ENCODE measurements around the gene AFF2. TPM values are rescaled to one million over a fixed set of nuclear protein-coding genes. Genes with fewer than 3 reads are reported as not detected.

Gene AFF2
- total and polyA plus RNA-seq, 2 experiments from 2014 or later, result 0.31 to 0.54 TPM

- no peaks in the 10 kb centered on the region for H3K9me3 ChIP-seq (ENCODE audit: low read depth)
- H3K79me2 ChIP-seq (ENCODE audit: insufficient read depth), result no peaks in the 10 kb centered on the region
- TF ChIP-seq EZH2phosphoT487 (IDR thresholded peaks at IDR 0.05; ENCODE audit: insufficient read depth, low read depth) (no peak), EZH2 (IDR thresholded peaks at IDR 0.05; ENCODE audit: insufficient read depth, poor library complexity, severe bottlenecking) (no peak)
- no peaks in the 10 kb centered on the region for H4K20me1 ChIP-seq (ENCODE audit: insufficient read depth)
- H3K4me1 ChIP-seq (ENCODE audit: insufficient read depth), result no peaks in the 10 kb centered on the region
- no peaks in the 10 kb centered on the region for H3K9me2 ChIP-seq (ENCODE audit: insufficient read depth)
- in situ Hi-C loops (cut with MboI), result no loop called here
- WGBS, 2 experiments (ENCODE audit: low coverage in 1 of 2, low lambda C conversion rate in 2 of 2, missing lambda C conversion rate in 2 of 2), result 54 to 63% methylated on average over 2 of the region's 2 CpGs
- DNase-seq, result no peak
- H3K36me3 ChIP-seq (ENCODE audit: low read depth), result no peaks in the 10 kb centered on the region
- H3F3A ChIP-seq (ENCODE audit: insufficient read depth), result no peaks in the 10 kb centered on the region
- H3K4me2 ChIP-seq (ENCODE audit: unreplicated experiment), result no peak overlapping the region
- no peak overlapping the region for H3K4me3 ChIP-seq
- H3K27ac ChIP-seq, result no peak overlapping the region
- H2AFZ ChIP-seq, result no peak overlapping the region
- no peaks in the 10 kb centered on the region for H3K27me3 ChIP-seq (replicated peaks; ENCODE audit: insufficient read depth)
- H3K9ac ChIP-seq, result no peak overlapping the region
Observed at GRCh38 chrX:148470324-148470723, 30.1 kb upstream of the AFF2 start.

- no peak for DNase-seq
- Histone ChIP-seq H3K9ac (no peak overlapping the region), H3F3A (ENCODE audit: insufficient read depth) (no peaks in the 10 kb centered on the region), H3K4me2 (ENCODE audit: unreplicated experiment) (no peak overlapping the region), H4K20me1 (ENCODE audit: insufficient read depth) (no peaks in the 10 kb centered on the region), H3K27ac (no peak overlapping the region), H3K36me3 (ENCODE audit: low read depth) (no peaks in the 10 kb centered on the region), H3K4me1 (ENCODE audit: insufficient read depth) (no peaks in the 10 kb centered on the region), H3K9me3 (ENCODE audit: low read depth) (no peaks in the 10 kb centered on the region), H3K27me3 (replicated peaks; ENCODE audit: insufficient read depth) (no peaks in the 10 kb centered on the region), H3K79me2 (ENCODE audit: insufficient read depth) (no peaks in the 10 kb centered on the region), H3K9me2 (ENCODE audit: insufficient read depth) (no peaks in the 10 kb centered on the region), H3K4me3 (no peak overlapping the region), H2AFZ (no peak overlapping the region)
- 64 to 77% methylated on average over 4 of the region's 4 CpGs for WGBS, 2 experiments (ENCODE audit: low coverage in 1 of 2, low lambda C conversion rate in 2 of 2, missing lambda C conversion rate in 2 of 2)
- TF ChIP-seq EZH2phosphoT487 (IDR thresholded peaks at IDR 0.05; ENCODE audit: insufficient read depth, low read depth) (no peak), EZH2 (IDR thresholded peaks at IDR 0.05; ENCODE audit: insufficient read depth, poor library complexity, severe bottlenecking) (no peak)
- in situ Hi-C loops (cut with MboI), result no loop called here
Observed at GRCh38 chrX:148474030-148474429, 26.4 kb upstream of the AFF2 start.

GRCh38 chrX:148492057-148492456, 8.4 kb upstream of the AFF2 start:
- in situ Hi-C loops (cut with MboI), result no loop called here
- H3K27me3 ChIP-seq (replicated peaks; ENCODE audit: insufficient read depth), result no peaks in the 10 kb centered on the region
- no peak overlapping the region for H3K27ac ChIP-seq
- H3K4me3 ChIP-seq, result no peak overlapping the region
- no peaks in the 10 kb centered on the region for H3K9me3 ChIP-seq (ENCODE audit: low read depth)
- H3K9me2 ChIP-seq (ENCODE audit: insufficient read depth), result no peaks in the 10 kb centered on the region
- no peaks in the 10 kb centered on the region for H3K36me3 ChIP-seq (ENCODE audit: low read depth)
- TF ChIP-seq EZH2 (IDR thresholded peaks at IDR 0.05; ENCODE audit: insufficient read depth, poor library complexity, severe bottlenecking), result no peak
- no peak for TF ChIP-seq EZH2phosphoT487 (IDR thresholded peaks at IDR 0.05; ENCODE audit: insufficient read depth, low read depth)
- H3F3A ChIP-seq (ENCODE audit: insufficient read depth), result no peaks in the 10 kb centered on the region
- 43 to 57% methylated on average over 2 of the region's 2 CpGs for WGBS, 2 experiments (ENCODE audit: low coverage in 1 of 2, low lambda C conversion rate in 2 of 2, missing lambda C conversion rate in 2 of 2)
- no peak overlapping the region for H3K9ac ChIP-seq
- no peaks in the 10 kb centered on the region for H3K79me2 ChIP-seq (ENCODE audit: insufficient read depth)
- no peak overlapping the region for H2AFZ ChIP-seq
- H3K4me2 ChIP-seq (ENCODE audit: unreplicated experiment), result no peak overlapping the region
- DNase-seq, result no peak
- H3K4me1 ChIP-seq (ENCODE audit: insufficient read depth), result no peaks in the 10 kb centered on the region
- H4K20me1 ChIP-seq (ENCODE audit: insufficient read depth), result no peaks in the 10 kb centered on the region

GRCh38 chrX:148495176-148495575, 5.2 kb upstream of the AFF2 start:
- H3K79me2 ChIP-seq (ENCODE audit: insufficient read depth), result no peaks in the 10 kb centered on the region
- in situ Hi-C loops (cut with MboI), result no loop called here

GRCh38 chrX:148498067-148498466, 2.4 kb upstream of the AFF2 start:
- H4K20me1 ChIP-seq (ENCODE audit: insufficient read depth), result no peaks in the 10 kb centered on the region
- in situ Hi-C loops (cut with MboI), result no loop called here
- no peaks in the 10 kb centered on the region for H3F3A ChIP-seq (ENCODE audit: insufficient read depth)
- H3K79me2 ChIP-seq (ENCODE audit: insufficient read depth), result no peaks in the 10 kb centered on the region
- no peaks in the 10 kb centered on the region for H3K9me2 ChIP-seq (ENCODE audit: insufficient read depth)
- no peak for DNase-seq
- no peak overlapping the region for H2AFZ ChIP-seq
- H3K27me3 ChIP-seq (replicated peaks; ENCODE audit: insufficient read depth), result peaks cover 5% of the 10 kb centered on the region; the same call in 1 of the 2 replicates
- no peak for TF ChIP-seq EZH2 (IDR thresholded peaks at IDR 0.05; ENCODE audit: insufficient read depth, poor library complexity, severe bottlenecking)
- 95 to 97% methylated on average over 2 to 3 of the region's 3 CpGs for WGBS, 2 experiments (ENCODE audit: low coverage in 1 of 2, low lambda C conversion rate in 2 of 2, missing lambda C conversion rate in 2 of 2)
- no peak overlapping the region for H3K9ac ChIP-seq
- no peaks in the 10 kb centered on the region for H3K36me3 ChIP-seq (ENCODE audit: low read depth)
- H3K9me3 ChIP-seq (ENCODE audit: low read depth), result no peaks in the 10 kb centered on the region
- no peaks in the 10 kb centered on the region for H3K4me1 ChIP-seq (ENCODE audit: insufficient read depth)
- no peak overlapping the region for H3K27ac ChIP-seq
- no peak overlapping the region for H3K4me2 ChIP-seq (ENCODE audit: unreplicated experiment)
- H3K4me3 ChIP-seq, result no peak overlapping the region

More at GRCh38 chrX:148495176-148495575, 5.2 kb upstream of the AFF2 start:
- DNase-seq, result no peak
- H3K4me3 ChIP-seq, result no peak overlapping the region
- 28 to 37% methylated on average over 3 of the region's 3 CpGs for WGBS, 2 experiments (ENCODE audit: low coverage in 1 of 2, low lambda C conversion rate in 2 of 2, missing lambda C conversion rate in 2 of 2)
- TF ChIP-seq EZH2phosphoT487 (IDR thresholded peaks at IDR 0.05; ENCODE audit: insufficient read depth, low read depth), result no peak
- TF ChIP-seq EZH2 (IDR thresholded peaks at IDR 0.05; ENCODE audit: insufficient read depth, poor library complexity, severe bottlenecking), result no peak
- H3K9me2 ChIP-seq (ENCODE audit: insufficient read depth), result no peaks in the 10 kb centered on the region
- no peak overlapping the region for H3K4me2 ChIP-seq (ENCODE audit: unreplicated experiment)
- no peak overlapping the region for H3K27ac ChIP-seq
- no peaks in the 10 kb centered on the region for H3K9me3 ChIP-seq (ENCODE audit: low read depth)
- H3K27me3 ChIP-seq (replicated peaks; ENCODE audit: insufficient read depth), result no peaks in the 10 kb centered on the region
- H2AFZ ChIP-seq, result no peak overlapping the region
- H3K36me3 ChIP-seq (ENCODE audit: low read depth), result no peaks in the 10 kb centered on the region
- no peaks in the 10 kb centered on the region for H4K20me1 ChIP-seq (ENCODE audit: insufficient read depth)
- no peak overlapping the region for H3K9ac ChIP-seq
- H3K4me1 ChIP-seq (ENCODE audit: insufficient read depth), result no peaks in the 10 kb centered on the region
- no peaks in the 10 kb centered on the region for H3F3A ChIP-seq (ENCODE audit: insufficient read depth)
